GM19438 (cell line): Measurements from ENCODE around the gene RYR2.

Source experiments
- ATAC-seq: cut with Tn5 transposase; IDR thresholded peaks from one replicate; pipeline ENCODE4 v1.9.1; 2021; ENCODE audit warnings: low read depth; ENCODE audit not compliant: unreplicated experiment

The RYR2 gene

DNA sequence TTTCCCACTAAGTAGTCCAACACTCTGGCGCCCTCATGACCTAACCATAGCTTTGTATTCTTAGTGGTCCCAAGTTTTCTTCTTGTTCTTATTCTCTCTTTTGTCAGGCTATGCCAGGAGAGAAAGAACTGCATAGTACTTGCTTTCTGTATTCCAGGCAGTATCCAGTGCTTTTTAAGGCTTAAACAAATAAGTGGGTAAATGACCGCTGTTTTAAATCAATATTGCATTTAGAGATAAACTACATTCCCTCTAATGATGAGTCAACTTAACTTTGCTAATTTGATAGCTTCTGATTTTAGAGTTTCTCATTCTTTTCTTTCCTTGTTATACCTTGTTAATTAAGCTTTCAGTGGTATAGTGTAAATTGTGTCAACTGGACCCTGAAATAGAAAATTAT is 709.1 kb downstream of the RYR2 start:
- ATAC-seq: no peak

GRCh38 chr1:237754627-237755026 is 712.6 kb downstream of the RYR2 start:
- no peak for ATAC-seq

DNA sequence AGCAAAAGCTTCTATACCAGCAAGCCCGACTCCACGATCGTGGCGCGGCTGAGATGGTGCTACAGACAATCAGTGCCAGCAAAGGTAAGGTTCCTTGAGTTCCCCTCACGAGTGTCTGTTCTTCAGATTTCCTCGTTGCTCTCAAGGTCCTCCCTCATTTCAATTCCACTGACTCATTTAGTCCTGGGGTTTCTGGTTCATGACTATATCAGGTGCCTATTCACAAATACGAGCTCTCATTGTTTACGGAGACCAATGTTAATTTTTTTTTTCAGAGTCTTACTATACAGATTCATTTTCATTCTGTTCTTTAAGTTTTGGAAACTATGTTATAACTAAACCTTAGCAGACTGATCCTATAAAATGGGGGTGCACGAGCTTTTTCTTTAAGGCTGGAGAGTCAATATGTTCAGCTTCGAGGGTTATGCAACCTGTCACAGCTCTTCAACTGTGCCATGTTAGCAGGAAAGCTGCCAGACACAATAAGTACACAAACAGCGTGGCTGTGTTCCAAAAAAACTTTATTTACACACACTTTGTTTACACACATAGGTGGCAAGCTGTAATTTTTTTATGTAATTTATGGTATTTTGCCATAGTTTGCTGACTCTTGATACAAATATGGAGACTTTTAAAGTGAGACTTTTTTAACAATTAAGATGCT is 714.5 kb downstream of the RYR2 start:
- no peak for ATAC-seq

DNA sequence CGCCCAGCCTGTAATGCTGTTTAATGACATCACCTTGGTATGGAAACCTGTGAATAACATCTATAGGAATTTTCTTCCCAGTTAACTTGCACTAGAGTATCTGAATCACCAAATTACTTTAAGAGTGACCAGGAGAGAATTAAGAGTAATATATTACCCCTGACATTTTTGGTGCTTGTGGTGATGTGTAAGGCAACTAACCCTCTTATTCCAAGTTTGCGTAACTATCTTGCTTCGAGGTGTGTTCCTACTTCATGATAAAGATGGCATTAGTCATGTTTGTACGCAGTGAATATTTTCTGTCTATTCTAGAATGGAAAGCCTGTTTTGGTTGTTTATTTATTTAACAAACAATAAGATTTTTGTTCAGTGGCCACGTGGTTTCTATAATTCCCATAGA is 717.4 kb downstream of the RYR2 start:
- ATAC-seq: no peak

GRCh38 chr1:237760951-237761350 is 719.0 kb downstream of the RYR2 start:
- no peak for ATAC-seq

- no peak for ATAC-seq
Measured at GRCh38 chr1:237763137-237763536, 721.2 kb downstream of the RYR2 start.

GRCh38 chr1:237763751-237764150 is 721.8 kb downstream of the RYR2 start:
- no peak for ATAC-seq

GRCh38 chr1:237769916-237770315 is 727.9 kb downstream of the RYR2 start:
- no peak for ATAC-seq

- no peak for ATAC-seq
Measured at GRCh38 chr1:237772009-237772408, 730.0 kb downstream of the RYR2 start.

DNA sequence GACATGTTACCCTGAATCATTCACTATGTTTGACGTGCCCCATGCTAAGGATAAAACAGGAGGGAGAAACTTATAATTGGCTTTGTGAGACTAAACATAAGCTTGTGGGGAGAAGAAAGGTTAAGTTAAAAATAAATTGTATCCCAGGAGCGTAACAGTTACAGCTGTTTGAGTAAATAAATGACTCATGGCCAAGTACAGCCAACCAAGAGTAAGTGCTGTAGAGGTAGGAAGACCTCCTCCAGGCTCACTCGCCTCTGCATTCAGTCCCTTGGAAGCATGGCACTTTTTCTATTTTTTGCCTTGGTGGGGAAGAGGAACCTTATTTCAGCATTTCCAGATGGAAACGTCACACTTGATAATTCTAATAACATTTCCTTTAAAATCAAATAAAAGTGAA is 732.3 kb downstream of the RYR2 start:
- no peak for ATAC-seq

DNA sequence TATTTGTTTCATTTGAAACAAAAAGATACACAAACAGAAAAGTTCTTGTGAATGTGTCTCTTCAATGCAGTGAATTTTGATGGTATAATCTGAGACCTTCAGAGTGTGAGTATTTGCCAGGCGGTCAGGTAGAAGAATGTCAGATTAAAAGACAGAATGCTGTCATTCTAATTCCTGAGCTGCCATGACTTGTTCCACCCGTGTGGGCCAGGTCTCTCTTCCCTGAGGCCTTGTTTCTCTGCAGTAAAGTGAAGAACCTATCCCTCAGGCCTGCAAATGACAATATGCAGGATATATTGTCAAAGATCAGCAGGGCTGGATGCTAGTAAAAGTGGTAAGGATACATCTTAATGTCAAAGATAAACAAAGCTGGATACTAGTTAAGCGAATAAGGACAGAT is 737.4 kb downstream of the RYR2 start:
- no peak for ATAC-seq

- no peak for ATAC-seq
Measured at GRCh38 chr1:237786066-237786719, 744.2 kb downstream of the RYR2 start.

DNA sequence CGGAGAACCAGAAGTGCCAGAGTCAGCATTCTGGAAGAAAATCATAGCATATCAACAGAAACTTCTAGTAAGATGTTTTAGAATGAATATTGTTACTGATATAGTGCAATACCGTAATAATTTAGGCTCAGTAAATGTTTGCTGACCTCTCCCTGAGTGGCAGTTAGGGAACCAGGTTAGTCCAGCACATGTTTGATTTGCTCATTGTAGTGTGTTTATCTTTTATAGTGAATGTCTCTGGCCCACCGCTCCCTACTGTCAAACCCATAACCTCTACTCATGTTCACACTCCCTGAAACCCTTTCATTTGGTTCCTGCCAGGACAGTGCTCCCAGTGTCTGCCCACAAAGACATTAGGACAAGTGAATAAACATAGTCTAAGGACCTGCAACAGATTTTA is 746.1 kb downstream of the RYR2 start:
- no peak for ATAC-seq

DNA sequence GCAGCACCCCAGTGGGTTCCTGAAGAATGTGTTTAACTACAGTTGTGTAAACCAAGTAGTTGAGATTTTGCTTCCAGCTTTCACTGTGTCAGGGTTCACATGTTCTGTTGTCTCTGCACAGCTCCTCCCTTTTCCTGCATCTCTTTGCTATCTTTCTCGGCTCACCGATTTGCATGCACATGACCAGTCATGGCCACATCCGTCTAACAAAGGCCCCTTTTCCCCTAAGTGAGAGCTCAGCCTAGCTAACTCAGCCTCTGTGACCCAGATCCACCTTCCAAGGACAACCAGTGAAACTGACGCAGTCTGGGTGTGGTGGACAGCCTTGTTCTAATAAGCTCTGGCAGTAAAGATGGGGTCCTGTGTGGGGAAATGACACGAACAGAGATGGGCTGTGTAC is 747.6 kb downstream of the RYR2 start:
- ATAC-seq: no peak

- no peak for ATAC-seq
Measured at GRCh38 chr1:237791592-237791991, 749.6 kb downstream of the RYR2 start.

DNA sequence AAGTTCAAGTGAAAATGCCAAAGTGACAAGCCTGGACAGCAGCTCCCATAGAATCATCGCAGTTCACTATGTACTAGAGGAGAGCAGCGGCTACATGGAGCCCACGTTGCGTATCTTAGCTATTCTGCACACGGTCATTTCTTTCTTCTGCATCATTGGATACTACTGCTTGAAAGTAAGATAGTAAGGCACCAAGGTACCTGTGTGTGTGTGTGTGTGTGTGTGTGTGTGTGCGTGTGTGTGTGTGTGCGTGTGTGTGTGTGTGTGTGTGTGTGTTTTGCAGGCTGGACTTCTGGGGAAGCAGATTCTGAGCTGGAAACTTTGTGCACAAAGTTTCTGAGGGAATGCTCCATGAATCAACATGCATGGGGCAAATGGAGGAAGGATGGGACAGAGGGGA is 750.2 kb downstream of the RYR2 start:
- ATAC-seq: no peak

- no peak for ATAC-seq
Measured at GRCh38 chr1:237792726-237793125, 750.7 kb downstream of the RYR2 start.

DNA sequence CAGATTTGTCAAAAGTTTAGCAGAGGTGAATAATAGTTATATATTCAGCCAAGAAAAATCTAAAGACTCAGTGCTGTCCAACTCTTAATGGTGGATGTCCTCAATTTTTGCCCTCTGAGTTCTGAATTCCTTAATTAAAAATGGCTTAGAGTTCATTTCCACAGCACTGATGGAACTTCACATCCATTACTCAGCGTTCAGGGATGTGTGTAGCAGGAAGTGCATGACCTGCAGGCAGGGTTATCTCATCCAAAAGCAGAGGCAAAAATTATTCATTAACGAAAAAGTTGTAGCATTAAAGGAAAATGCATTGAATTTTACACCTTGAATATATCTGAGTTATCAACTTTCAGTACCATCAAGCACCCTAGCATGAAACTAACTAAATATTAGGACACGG is 752.1 kb downstream of the RYR2 start:
- no peak for ATAC-seq

DNA sequence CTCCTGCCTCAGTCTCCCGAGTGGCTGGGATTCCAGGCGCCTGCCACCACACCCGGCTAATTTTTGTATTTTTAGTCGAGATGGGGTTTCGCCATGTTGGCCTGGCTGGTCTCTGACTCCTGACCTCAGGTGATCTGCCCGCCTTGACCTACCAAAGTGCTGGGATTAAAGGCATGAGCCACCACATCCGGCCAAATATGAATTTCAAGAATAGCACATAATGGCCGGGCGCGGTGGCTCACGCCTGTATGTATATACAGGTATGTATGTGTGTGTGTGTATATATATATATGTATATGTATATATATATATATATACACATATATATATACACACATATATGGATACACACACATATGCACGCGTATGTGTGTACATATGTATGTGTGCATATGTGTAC is 753.6 kb downstream of the RYR2 start:
- no peak for ATAC-seq

DNA sequence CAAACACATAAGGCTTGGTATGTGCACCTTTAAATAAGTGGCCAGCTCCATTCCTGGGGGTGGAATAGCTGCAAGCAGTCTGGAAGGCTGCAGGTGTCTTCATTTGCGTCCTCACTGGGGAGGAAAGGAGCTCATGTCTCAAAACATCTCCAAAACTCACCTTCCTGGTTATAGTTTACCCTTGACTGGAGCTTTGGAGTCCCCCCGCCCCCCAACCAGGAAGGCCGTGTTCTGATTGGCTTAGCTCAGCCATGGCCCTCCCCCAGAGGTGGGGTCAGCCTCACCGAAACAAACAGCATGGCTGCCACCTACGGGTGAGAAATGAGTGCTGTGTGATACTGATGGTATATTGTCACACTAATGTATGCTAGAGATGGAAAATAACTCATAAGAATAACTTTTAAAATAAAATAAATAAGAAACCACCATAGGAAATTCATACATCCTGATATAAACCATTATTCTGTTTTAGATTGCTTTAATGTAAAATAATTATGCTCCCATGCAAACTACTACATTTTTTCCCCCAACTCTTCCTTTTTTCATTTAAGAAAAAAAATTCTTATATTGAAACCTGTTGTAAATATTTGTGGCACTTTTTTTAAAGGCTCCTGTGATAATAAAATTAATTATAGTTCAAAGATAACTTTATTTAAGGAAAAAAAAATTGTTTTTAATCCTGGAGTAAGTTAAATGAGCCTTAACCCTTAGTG is 757.9 kb downstream of the RYR2 start:
- ATAC-seq: peak; percentile 86

DNA sequence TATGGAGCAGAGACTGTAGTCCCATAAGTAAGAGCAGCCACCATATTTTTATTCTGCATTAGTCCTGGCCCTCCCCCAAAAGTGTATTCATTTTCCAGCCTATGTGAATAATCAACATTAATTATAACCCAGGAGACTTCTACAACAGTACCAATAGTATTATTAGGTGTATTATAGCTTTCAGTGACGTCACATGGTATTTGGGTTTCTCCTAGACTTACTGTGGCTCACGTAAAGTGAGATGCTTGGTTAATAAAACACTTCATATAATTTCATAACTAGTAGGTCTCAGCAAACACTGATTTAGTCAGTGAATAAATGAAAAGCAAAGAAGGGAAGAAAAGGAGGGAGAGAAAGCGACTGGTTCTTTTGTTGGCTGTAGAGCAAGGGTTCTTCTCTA is 762.5 kb downstream of the RYR2 start:
- no peak for ATAC-seq

DNA sequence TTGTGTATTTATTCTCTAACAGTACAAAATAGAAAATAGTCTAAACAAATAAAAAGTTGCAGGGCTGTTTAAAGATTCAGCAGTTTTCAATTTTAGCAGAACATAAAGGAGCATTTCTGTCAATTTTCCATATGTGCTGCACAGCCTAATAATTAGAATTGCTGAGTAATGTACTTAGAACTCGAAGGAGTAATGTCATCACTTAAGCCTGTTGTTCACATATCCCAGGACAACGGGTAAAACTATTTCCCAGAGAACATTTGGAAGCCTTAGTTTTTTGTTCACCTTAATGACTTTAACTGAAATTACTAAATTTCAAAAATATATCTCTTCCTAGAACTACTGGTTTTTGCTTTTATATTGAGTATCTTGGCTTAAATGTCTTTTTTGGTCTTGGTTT is 767.1 kb downstream of the RYR2 start:
- ATAC-seq: no peak
